NCI-H2196 treated with DMSO at 0.1 percent for 48 hours (cell line): ENCODE data around the gene PSTPIP2.

Source experiments
- DNase-seq: peaks from one replicate; lab custom pipeline; 2025; ENCODE audit not compliant: unreplicated experiment; lab: John Stamatoyannopoulos, UW

Gene PSTPIP2

GRCh38 chr18:45940724-45941123 is 131.3 kb downstream of the PSTPIP2 start:
- no peak for DNase-seq

DNA sequence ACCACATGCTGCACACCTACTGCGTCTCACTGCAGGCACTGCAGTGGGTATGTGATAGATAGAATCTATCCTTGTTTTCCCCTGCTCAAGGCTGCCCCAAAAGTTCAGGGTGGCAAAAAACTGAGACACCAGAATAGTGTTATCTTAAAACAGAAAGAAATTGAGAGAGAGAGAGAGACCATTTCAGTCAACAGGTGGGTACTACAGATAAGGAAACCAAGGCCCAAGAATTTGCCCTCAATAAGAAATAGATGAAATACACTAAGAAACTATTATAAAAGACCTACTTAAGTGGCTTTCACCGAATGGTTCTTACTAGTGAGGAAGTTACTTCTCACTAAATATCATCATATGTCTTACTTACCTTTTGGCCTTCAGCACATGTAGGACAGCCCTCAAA is 132.8 kb downstream of the PSTPIP2 start:
- no peak for DNase-seq

DNA sequence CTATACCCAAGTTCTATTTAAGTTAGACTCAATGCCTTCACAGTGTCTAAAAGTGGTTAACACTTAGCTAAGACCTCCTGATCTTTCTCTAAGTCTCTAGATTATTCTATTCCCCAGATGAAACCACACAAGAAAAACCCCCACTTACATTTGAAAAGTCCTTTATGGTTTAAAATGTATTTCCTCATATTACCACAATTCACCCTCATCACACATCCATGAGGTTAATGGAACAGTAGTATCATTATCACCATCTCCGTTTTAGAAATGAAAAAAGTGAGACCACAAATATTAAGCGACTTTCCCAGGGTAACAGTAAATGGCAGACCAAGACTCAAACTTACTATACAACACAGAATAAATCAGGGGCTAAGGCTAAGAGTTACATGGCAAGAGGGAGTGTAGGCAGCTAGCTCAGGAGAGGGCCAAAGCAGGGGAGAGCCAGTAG is 133.5 kb downstream of the PSTPIP2 start:
- DNase-seq: no peak

- no peak for DNase-seq
Measured at GRCh38 chr18:45935591-45936335, 136.3 kb downstream of the PSTPIP2 start.
